GM18909 (cell line): ENCODE results near the gene WWP2.
"Not testable (repeated sequence)": the region's sequence is repeated elsewhere in the genome, so short reads cannot be mapped to it uniquely, and the experiment has no call there.

ENCODE experiments used
- ATAC-seq: cut with Tn5 transposase; IDR thresholded peaks from one replicate; pipeline ENCODE4 v1.9.1; 2021; ENCODE audit warnings: mild to moderate bottlenecking; ENCODE audit not compliant: unreplicated experiment, poor library complexity

WWP2 gene

DNA sequence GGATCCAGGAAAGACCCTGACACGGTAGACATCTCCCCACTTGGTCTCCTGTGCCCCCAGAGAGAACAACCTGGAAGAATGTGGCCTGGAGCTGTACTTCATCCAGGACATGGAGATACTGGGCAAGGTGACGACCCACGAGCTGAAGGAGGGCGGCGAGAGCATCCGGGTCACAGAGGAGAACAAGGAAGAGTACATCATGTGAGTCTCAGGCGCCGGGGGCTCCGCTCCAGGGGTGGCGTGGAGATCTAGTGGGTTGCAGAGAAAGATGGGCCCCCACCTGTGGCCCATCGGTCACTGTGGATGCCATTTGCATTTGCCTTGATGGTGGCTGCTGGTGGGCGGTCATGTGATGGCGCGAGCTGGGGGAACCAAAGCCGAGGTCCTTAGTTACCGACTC lies 174.1 kb downstream of the WWP2 start:
- ATAC-seq: no peak

DNA sequence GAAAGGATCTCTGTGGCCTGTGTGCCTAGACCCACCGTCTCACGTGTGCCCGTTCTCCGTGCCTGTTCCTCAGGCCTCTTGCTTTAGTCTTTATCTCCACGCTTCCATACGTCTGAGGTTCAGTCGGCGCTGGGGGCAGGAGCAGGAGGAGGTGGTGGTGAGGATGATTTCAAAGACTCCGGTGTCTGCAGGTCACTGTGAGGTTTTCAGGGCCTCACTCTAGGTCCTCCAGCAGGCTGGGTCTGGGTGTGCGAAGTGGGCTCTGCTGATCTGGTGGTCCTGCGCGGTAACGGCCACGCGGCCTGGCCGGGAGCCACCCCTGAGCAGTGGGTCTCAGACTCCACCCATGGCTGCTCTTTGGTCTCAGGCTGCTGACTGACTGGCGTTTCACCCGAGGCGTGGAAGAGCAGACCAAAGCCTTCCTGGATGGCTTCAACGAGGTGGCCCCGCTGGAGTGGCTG lies 174.6 kb downstream of the WWP2 start:
- no peak for ATAC-seq

DNA sequence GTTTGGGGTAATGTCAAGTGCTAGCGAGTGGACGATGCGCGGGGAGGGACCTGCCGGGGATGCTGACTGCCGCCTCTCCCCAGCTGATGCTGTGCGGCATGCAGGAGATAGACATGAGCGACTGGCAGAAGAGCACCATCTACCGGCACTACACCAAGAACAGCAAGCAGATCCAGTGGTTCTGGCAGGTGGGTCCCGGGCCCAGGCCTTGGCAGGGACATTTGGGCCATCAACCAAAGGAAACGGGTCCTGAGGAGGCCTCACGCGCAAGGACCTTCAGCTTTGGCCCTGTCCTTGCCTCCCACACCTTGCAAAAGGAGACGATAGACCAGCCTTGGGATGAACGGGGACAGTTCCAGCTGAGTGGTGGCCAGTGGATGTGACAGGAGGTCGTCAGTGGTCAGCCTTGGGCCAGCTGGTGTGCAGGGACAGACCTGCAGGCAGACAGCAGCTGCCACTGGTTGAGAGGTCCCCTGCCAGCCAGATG lies 175.4 kb downstream of the WWP2 start:
- ATAC-seq: no peak

DNA sequence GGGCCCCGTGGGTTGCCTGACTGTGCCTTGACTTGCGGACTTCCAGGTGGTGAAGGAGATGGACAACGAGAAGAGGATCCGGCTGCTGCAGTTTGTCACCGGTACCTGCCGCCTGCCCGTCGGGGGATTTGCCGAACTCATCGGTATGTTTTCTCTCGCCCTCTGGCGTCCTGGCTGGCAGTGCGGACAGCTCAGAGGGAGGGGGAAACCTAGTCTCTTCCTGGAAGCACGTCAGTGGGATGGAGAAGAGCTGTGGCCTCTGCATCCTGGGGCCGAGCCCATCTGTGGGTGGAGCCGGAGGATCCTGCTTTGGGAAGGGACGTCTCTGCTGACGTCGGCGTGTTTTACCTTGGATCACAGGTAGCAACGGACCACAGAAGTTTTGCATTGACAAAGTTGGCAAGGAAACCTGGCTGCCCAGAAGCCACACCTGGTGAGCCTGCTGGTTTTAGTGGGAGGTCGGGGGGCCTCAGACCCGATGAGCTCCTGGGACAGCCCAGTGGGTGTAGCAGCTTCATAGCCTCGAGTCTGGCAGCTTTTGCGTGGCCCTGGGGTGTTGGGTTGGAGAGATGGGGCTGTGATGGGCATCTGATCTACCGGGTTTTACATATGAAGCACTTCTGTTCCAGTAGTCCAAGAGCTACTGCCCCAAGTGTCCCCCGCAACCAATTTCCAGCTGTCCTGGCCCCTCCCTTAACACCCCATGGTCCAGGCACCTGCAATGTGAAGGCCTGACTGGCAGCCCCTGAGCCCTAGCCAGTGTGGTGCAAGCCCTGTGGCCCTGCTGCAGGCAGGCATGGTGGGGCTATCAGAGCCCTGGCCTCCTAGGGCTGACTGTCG lies 177.1 kb downstream of the WWP2 start:
- ATAC-seq: no peak

DNA sequence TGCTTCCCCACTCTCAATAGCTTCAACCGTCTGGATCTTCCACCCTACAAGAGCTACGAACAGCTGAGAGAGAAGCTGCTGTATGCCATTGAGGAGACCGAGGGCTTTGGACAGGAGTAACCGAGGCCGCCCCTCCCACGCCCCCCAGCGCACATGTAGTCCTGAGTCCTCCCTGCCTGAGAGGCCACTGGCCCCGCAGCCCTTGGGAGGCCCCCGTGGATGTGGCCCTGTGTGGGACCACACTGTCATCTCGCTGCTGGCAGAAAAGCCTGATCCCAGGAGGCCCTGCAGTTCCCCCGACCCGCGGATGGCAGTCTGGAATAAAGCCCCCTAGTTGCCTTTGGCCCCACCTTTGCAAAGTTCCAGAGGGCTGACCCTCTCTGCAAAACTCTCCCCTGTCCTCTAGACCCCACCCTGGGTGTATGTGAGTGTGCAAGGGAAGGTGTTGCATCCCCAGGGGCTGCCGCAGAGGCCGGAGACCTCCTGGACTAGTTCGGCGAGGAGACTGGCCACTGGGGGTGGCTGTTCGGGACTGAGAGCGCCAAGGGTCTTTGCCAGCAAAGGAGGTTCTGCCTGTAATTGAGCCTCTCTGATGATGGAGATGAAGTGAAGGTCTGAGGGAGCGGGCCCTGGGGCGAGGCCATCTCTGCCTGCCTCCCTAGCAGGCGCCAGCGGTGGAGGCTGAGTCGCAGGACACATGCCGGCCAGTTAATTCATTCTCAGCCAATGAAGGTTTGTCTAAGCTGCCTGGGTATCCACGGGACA lies 177.9 kb downstream of the WWP2 start:
- no peak for ATAC-seq

DNA sequence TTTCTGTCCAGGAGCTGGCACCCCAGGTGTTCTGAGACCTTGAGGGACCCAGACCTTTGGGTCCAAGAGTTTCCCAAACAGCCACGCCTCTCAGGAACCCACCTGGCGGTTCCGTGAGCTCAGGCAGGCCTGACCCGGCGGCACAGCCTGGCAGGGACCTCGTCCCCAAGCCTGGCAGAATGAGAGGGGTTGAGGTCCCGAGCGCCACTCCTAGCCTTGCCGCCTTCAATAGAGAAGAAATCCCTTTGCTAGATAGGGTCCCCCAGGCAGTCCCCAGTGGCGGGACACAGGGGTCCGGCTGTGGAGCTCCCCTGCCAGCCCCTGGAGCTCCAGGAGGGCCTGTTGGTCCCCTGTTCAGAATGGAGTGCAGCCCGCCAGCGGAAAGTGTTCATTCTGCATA lies 178.5 kb downstream of the WWP2 start:
- no peak for ATAC-seq

DNA sequence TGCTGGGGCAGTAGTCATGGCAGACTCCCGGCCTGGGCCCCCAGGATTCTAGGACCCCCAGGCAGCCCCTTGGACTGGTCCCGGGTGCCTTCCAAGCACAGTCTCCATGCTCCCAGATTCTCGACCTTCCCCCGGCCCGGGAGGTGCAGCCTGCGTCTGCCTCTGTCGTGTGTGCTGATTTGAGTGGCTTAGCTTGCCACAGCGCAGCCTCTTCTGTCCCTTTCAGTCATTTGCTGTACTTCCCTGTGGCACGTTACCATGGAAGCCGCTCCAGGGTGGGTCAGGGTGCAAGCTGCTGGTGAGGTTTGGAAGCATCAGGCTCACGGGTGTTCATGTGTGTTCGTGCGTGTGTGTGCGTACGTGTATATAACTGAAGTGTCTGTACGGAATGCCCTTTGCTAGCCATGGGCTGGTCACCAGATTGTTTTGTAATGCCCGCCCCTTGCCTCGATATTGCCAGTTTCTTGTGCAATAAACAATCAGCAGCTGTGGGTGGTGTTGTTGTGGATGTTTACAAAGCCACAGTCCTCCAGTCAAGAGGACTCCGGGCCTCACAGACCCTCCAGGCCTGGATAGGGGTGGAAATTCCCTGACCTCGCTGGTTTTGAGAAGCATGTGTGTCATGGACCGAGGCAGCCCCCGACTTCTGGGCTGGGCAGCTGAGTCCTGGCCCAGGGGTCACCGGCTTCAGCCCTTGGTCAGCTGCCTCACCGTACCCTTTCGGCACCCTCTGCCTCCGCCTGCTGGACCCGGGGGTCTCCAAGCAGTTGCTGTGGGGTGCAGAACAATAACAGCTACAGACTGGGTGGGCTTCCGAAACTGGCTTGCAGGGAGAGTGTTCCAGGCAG lies 179.3 kb downstream of the WWP2 start:
- ATAC-seq: no peak

DNA sequence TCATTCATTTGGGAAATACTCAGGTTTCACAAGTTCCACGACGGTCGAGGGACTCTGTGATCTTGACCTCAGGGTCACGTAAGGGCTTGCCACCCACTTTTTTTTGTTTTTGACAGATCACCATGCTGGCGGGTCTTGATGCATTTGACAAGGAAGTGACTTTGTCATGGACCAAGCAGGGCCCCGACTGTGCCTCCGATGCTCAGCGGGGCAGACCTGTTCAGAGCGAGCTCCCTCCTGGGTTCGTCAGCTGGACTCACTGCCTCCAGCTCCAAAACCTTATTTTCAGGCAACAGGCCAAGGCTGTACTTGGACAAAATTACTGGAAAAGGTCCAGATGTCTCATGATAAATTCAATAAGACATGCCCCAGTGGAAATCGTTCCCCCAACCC lies 180.0 kb downstream of the WWP2 start:
- ATAC-seq: no peak

DNA sequence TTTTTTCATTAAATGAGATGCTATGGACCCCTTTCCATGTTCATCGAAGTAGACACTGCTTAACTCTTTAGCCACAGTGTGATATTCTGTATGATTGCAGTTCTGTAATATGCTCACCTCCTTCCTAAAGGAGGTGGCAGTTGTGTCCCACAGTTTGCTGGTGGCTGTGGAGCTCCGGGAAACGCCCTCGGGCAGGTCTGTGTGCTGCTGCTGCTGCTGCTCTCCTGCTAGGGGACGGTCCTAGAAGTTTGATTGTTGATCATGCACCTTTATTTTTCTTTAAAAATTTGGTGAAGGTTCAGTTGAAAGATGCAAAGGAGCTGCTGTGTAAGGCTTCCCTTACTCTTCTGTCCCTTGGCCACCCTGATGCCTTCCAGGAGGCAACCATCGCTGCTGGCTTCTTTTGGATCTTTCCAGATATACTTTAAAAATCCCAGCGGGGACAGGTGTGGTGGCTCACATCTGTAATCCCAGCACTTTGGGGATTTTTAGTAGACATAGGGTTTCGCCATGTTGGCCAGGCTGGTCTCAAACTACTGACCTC lies 180.6 kb downstream of the WWP2 start:
- no peak for ATAC-seq

DNA sequence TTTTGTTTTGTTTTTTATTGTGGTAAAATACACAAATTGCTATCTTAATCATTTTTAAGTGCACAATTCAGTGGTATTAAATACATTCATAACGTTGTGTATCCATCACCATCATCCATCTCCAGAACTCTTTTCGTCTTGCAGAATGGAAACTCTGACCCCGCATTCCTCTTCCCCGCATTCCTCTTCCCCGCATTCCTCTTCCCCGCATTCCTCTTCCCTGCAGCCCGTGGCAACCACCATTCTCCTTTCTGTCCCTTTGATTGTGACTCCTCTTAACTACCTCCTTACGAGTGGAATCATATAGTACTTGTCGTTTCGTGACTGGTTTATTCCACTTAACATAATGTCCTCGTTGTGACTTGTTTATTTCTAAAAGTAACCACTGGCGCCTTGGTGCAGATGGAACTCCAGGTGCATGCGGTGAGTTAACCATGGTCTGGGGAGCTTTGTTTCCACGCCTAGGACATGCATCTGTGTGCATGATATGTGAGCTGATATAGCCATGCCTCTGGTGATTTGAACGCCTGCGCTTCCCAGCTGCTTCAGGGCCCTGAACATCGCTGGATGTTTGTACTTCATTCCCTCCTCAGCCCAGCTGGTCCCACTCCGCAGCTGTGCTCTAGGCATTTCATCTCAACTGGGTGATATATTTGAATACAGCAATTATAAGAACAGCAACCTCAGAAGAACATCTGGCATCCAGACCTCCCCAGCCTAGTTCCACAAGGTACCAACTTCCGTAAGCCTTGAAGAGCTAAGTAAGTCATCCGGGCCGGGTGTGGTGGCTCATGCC lies 181.3 kb downstream of the WWP2 start:
- ATAC-seq: not testable (repeated sequence)

DNA sequence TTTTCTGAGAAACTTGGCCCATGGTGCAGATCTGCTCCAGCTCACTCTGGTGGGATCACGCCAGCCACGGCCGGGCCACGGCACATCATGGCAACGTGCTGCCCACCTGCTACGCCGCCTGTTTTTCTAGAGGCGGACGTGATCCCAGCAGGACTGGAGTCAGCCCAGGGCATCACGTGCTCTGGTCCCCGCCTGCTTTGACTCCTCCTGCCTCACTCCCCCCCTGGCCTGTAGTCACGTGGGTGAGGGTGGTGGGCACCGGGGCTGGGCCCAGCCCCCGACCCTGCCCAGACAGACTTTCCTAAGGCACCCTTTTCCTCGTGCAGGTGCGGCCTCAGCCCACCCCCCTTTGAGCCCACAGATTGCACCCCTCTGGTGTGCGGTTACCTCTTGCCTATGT lies 188.3 kb downstream of the WWP2 start:
- not testable (repeated sequence) for ATAC-seq

DNA sequence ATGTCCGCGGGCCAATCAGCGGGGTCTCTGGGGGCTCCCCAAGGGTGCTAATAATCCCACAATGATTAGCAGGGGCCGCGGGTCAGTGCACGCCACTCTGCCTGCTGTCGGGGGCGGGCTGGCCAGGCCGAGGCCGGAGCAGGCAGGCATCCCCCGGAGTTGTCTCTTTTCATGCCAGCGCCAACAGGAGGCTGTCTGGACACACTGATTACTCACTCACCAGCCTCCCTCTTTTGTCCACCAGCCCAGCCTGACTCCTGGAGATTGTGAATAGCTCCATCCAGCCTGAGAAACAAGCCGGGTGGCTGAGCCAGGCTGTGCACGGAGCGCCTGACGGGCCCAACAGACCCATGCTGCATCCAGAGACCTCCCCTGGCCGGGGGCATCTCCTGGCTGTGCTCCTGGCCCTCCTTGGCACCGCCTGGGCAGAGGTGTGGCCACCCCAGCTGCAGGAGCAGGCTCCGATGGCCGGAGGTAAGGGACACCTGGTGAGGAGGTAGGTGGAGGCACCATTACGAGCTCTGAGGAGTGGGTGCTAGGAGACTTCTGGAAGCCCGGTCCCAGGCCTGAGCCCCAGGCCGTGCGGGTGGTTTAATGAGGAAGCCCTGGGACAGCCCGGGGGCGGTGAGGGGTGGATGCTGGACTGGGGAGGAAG lies 189.0 kb downstream of the WWP2 start, which contains the start of gene CLEC18A:
Gene CLEC18A (plus strand): TSS at position 318 of the 655 bp plus-strand sequence. CDS start 33 bp downstream, at position 351.
- ATAC-seq: not testable (repeated sequence)

DNA sequence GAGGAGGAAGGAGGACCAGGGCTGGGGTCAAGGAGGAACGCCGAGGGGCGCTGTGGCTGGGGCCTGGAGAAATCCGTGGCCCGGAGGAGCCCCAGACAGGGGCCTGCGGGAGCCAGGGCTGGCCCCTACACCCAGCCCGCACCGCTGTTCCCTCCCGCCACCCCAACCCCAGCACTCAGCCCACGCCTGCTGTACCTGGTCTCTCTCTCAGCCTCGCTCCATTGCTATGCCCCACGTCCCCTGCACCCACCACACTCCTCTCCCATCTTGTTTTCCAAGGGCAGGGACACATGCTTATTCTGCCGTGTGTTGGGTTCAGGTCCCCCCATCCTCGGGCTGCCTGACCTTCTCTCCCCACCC lies 189.5 kb downstream of the WWP2 start:
- not testable (repeated sequence) for ATAC-seq

DNA sequence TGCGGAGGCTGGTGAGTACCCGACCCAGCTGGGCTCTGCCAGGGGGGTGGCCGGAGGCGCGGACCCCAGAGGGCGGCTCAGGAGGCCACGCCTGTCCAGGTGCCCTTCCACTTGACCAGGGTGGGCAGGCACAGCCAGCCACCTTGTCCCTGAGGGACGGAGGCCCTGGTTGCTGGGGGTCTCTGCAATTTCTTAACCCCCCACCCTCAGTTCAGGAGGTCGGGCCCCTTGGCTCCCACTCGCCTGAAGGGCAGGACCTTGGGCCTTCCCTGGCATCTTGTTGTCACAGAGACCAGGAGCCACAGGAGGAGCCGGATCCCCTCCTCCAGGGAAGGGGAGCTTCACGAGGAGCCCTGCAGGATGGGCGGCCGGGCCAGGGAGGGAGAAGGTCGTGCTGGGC lies 190.0 kb downstream of the WWP2 start:
- ATAC-seq: not testable (repeated sequence)

DNA sequence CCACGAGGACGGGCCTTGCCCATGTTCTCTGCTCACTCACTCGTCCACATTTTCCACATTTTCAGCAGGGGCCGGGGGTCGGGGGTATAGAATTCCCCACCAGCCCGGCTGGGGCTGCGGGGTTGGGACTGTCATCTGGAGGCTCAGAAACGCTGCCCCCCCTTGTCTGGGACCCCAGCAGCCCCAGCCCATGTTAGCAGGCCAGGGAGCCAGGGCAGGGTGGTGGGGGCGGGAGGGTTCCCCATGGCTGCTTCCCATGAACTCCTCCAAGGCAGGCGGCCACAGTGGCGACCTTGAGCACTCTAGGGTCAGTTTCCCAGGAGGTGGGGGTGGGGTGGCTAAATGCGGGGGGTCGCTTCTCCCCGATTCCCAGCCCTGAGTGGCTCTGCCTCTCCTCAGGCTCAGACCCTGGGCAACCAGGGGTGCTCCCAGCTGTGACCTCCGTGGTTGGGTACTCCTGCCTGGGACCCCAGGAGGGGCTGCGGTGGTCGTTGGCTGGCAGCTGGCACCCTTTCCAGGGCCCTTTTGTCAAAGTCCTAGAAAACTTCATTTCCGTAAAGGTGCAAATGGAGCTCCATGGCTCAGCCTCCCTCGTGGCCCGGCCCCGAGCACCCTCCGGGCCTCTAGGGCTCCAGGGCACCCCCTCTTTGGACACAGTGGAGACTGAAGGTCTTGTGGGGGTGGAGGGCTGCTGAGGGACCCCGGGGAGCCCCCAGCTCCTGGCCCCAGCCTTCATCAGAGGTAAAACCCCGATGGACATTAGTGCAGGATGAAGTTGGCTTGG lies 190.6 kb downstream of the WWP2 start:
- ATAC-seq: not testable (repeated sequence)

DNA sequence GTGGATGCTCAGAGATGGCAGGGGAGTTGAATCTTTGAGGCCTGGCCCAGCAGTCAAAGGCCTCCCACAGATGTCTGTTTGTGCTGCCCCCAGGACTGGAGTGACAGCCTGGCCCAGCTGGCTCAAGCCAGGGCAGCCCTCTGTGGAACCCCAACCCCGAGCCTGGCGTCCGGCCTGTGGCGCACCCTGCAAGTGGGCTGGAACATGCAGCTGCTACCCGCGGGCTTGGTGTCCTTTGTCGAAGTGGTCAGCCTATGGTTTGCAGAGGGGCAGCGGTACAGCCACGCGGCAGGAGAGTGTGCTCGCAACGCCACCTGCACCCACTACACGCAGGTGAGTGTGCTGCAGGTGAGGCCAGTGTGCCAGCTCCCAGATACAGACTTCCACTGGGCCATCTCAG lies 192.1 kb downstream of the WWP2 start:
- ATAC-seq: not testable (repeated sequence)

DNA sequence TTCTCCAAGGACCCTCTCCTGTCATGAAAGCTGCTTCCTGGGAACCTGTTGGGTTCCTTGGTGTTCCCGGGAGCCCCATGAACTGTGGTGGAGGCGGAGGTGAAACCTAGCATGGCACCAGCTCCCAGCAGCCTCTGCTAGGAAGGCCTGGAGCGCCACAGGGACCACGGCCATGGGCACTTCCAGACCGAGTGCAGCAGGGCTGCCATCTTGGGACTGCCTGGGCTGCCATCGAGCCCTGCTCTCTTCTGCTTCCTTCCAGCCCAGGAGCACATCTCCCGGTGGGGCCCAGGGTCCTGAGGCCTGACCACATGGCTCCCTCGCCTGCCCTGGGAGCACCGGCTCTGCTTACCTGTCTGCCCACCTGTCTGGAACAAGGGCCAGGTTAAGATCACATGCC lies 201.2 kb downstream of the WWP2 start:
- ATAC-seq: not testable (repeated sequence)
